ENCODE measurements around the gene SERTAD1.

Gene SERTAD1

DNA sequence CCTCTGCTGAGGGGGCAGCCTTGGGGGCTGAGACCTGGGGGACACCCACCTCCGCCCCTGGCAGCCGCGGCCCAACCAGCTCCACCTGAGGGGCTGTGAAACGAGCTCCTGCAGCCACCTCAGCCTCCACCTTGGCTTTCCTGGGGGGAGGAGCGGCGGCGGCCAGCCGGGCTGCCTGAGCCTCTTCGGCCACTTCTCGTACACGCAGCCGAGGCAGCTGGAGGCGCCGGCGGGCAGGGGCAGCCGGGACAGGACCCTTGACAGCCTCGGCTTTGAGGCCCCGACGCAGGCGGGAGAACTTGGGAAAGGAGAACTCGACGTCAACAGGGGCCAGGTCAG, 28.3 kb downstream of the SERTAD1 start:
- H3K4me1 ChIP-seq, result peaks cover 5% of the 10 kb centered on the region; the same call in 1 of the 2 replicates
- TF ChIP-seq, protein P1, sequence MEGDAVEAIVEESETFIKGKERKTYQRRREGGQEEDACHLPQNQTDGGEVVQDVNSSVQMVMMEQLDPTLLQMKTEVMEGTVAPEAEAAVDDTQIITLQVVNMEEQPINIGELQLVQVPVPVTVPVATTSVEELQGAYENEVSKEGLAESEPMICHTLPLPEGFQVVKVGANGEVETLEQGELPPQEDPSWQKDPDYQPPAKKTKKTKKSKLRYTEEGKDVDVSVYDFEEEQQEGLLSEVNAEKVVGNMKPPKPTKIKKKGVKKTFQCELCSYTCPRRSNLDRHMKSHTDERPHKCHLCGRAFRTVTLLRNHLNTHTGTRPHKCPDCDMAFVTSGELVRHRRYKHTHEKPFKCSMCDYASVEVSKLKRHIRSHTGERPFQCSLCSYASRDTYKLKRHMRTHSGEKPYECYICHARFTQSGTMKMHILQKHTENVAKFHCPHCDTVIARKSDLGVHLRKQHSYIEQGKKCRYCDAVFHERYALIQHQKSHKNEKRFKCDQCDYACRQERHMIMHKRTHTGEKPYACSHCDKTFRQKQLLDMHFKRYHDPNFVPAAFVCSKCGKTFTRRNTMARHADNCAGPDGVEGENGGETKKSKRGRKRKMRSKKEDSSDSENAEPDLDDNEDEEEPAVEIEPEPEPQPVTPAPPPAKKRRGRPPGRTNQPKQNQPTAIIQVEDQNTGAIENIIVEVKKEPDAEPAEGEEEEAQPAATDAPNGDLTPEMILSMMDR (IDR thresholded peaks at IDR 0.05; ENCODE audit: low read depth, low read length), result no peak
- DNase-seq, result no peak
- no peaks in the 10 kb centered on the region for H3K9me3 ChIP-seq
- no peaks in the 10 kb centered on the region for H3K36me3 ChIP-seq
- peaks cover 39% of the 10 kb centered on the region for H3K27me3 ChIP-seq
- no peak overlapping the region for H3K4me3 ChIP-seq (ENCODE audit: low read depth, low read length)

DNA sequence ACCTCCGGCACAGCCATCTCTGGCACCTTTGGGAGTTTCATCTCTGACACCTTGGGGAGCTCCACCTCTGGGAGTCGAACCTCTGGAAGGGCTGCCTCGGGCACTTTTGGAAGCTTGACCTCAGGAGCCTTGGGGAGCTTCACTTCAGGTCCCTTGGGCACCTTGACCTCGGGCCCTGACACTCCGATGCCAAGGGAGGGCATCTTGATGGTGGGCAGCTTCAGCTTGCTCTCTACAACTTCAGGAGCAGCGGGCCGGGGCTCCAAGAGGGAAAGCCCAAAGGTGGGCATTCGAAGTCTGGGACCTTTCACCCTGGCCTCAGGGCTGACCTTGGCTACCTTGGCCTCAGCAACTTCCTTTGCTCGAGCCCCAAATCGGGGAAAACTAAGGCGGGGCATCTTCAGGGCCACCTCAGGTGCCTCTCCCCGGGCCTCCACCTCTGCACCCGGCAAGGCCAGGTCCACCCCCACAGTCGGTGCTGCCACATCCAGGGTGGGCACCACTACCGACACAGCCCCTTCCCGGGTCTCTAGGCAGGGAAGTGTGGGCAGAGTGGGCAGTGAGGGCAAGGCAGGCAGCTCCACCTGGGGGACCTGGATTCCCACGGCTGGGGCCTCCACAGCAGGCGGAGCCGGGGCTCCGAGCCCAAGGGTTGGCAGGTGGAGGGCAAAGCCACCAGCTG, 28.8 kb downstream of the SERTAD1 start:
- Histone ChIP-seq H3K9me3 (no peaks in the 10 kb centered on the region), H3K4me3 (ENCODE audit: low read depth, low read length) (no peak overlapping the region), H3K36me3 (no peaks in the 10 kb centered on the region), H3K4me1 (peaks cover 5% of the 10 kb centered on the region; the same call in 1 of the 2 replicates), H3K27me3 (peaks cover 39% of the 10 kb centered on the region)
- no peak for DNase-seq
- TF ChIP-seq, protein P1 (IDR thresholded peaks at IDR 0.05; ENCODE audit: low read depth, low read length), result no peak

DNA sequence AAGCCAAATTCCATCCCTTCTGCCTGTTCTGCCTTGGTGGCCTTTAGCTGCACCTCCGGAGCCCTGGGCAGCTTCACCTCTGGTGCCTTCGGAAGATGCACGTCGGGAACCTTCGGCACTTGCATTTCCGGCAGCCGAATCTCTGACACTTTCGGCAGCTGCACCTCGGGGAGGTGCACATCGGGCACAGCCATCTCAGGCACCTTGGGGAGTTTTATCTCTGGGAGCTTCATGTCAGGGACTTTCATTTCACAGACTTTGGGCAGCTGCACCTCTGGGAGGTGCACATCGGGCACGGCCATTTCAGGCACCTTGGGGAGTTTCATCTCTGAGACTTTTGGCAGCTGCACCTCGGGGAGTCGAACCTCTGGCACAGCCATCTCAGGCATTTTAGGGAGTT, 29.8 kb downstream of the SERTAD1 start:
- Histone ChIP-seq H3K4me1 (peaks cover 5% of the 10 kb centered on the region; the same call in 1 of the 2 replicates), H3K4me3 (ENCODE audit: low read depth, low read length) (no peak overlapping the region), H3K27me3 (peaks cover 39% of the 10 kb centered on the region), H3K36me3 (no peaks in the 10 kb centered on the region), H3K9me3 (no peaks in the 10 kb centered on the region)
- TF ChIP-seq, protein P1 (IDR thresholded peaks at IDR 0.05; ENCODE audit: low read depth, low read length), result no peak
- no peak for DNase-seq

DNA sequence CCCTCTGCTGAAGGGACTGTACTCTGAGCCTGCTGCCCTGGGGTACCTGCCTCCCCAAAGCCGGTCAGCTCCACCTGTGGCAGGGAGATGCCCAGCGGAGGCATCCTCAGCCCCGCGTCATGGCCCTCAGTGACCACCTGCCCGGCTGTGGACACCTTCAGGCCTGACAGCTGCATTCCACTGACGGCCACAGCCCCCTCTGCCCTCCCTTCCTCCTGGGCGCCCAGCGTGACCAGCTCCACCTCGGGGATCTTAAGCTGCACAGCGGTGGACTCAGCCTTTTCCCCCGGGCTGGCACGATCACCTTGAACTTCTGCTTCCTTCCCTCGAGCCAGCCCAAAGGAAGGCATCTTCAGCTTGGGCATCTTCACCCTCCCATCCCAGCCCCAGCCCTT, 31.0 kb downstream of the SERTAD1 start:
- TF ChIP-seq, protein P1 (IDR thresholded peaks at IDR 0.05; ENCODE audit: low read depth, low read length), result no peak
- H3K4me1 ChIP-seq, result peaks cover 5% of the 10 kb centered on the region; the same call in 1 of the 2 replicates
- no peak for DNase-seq
- H3K4me3 ChIP-seq (ENCODE audit: low read depth, low read length), result no peak overlapping the region
- no peaks in the 10 kb centered on the region for H3K36me3 ChIP-seq
- peaks cover 39% of the 10 kb centered on the region for H3K27me3 ChIP-seq
- H3K9me3 ChIP-seq, result no peaks in the 10 kb centered on the region

DNA sequence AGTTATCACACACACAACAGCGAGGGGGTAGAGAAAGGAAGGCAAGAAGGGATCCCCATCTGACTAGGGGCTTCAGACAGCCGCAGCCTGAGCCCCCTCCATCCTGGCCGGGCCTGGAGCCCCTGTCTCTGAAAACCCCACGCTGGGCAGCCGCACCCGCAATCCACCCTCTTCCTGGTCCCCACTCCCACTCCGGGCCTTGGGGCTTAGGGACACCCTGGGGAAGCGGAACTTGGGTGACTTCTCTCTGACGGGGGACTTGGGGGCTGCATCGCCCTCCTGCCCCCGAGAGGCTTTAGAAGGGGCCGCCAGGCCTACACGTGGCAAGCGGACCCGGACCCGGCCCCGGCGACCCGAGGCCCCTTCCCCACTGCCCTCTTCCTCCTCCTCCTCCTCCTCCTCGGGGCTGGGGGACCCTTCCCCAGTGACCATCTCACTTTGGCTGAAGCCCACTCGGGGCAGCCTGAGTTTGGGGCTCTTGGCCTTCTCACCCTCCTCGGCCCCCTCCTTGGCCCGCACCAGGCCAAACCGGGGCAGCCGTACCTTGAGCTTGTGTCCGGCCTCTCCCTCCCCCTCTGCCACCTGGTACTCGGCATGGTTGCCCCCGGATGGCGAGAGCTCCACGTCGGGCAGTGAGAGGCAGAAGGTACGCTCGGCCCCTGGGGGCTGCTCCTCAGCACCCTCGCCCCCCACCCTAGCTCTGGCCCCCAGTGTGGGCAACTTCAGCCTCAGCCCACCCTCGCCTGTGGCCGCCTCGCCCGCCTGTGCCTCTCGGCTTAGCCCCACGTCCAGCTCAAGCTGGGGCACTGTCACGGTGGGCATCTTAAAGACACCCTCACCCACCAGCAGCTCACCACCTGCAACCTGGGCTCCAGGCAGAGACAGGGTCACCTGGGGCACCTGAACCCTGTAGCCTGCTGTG, 31.6 kb downstream of the SERTAD1 start:
- H3K4me3 ChIP-seq (ENCODE audit: low read depth, low read length), result no peak overlapping the region
- H3K9me3 ChIP-seq, result no peaks in the 10 kb centered on the region
- no peaks in the 10 kb centered on the region for H3K36me3 ChIP-seq
- TF ChIP-seq, protein P1 (IDR thresholded peaks at IDR 0.05; ENCODE audit: low read depth, low read length), result no peak
- H3K4me1 ChIP-seq, result peaks cover 5% of the 10 kb centered on the region; the same call in 1 of the 2 replicates
- DNase-seq, result no peak
- peaks cover 39% of the 10 kb centered on the region for H3K27me3 ChIP-seq
